Measurements from ENCODE around the gene STAB2. TPM values are rescaled to one million over a fixed set of nuclear protein-coding genes. Genes with fewer than 3 reads are reported as not detected.

The STAB2 gene
- total and polyA plus RNA-seq, 2 donors (not counting 1 experiment from before 2014, with no cell fraction given): not detected

DNA sequence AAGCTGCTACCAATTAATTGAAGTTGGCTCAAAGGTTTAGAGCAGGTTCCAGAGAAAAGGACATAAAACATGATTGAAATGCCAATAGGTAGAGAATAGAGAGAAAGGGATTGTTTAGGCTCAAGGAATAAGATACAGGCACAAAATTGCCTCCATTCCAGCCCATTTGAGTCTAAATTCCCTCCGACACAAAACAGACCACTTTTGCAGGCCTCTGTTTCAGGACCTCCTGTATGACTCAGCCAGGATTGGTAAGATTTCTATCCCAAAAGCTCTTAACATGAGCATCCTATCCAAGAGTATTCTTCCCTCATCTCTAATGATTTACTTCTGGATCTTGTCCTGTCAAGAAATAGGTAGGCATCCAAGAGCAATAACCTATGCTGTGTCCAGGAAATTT, 123.5 kb downstream of the STAB2 start:
- Histone ChIP-seq H3K4me3 (ENCODE audit: control extremely low read depth in 1 of 5, extremely low read depth in 1 of 5, insufficient read depth in 1 of 5, low read depth in 2 of 5, low read length in 4 of 5) (no peak overlapping the region), H3K9me3 (ENCODE audit: control extremely low read depth in 1 of 3, control insufficient read depth in 2 of 3, insufficient read depth in 1 of 3, low read length in 2 of 3) (peaks cover 0 to 4% (median 0%) of the 10 kb centered on the region in 3 donors), H3K4me1 (ENCODE audit: control insufficient read depth in 2 of 2, insufficient read depth in 2 of 2, low read length in 2 of 2) (no peaks in the 10 kb centered on the region), H4K20me1 (ENCODE audit: control insufficient read depth, insufficient read depth, low read length, poor library complexity, severe bottlenecking) (no peaks in the 10 kb centered on the region), H3K9ac (ENCODE audit: low read length) (no peak overlapping the region), H2AFZ (ENCODE audit: insufficient read depth, low read depth, low read length, poor library complexity, severe bottlenecking) (no peak overlapping the region), H3K79me2 (ENCODE audit: control insufficient read depth, insufficient read depth, low read length) (no peaks in the 10 kb centered on the region), H3K27ac (ENCODE audit: low read length in 2 of 2) (no peak overlapping the region), H3K36me3 (replicated peaks in 1 of 2; ENCODE audit: control extremely low read depth in 1 of 2, control insufficient read depth in 1 of 2, extremely low read depth in 1 of 2, insufficient read depth in 2 of 2, low read length in 1 of 2) (no peaks in the 10 kb centered on the region), H3K27me3 (replicated peaks in 1 of 4; ENCODE audit: control extremely low read depth in 1 of 4, control insufficient read depth in 3 of 4, insufficient read depth in 4 of 4, low read length in 3 of 4) (peaks cover 0 to 3% (median 0%) of the 10 kb centered on the region in 4 experiments), H3K4me2 (replicated peaks; ENCODE audit: low read depth, low read length, poor library complexity, severe bottlenecking) (no peak overlapping the region)
- Mint-ChIP-seq H3K27ac (no peak overlapping the region), H3K9me3 (ENCODE audit: insufficient read depth) (no peaks in the 10 kb centered on the region), H3K4me3 (no peak overlapping the region), H3K4me1 (no peaks in the 10 kb centered on the region), H3K27me3 (peaks cover 29% of the 10 kb centered on the region)
- ChIA-PET POLR2A (no interaction called here), CTCF (no interaction called here)
- ATAC-seq (ENCODE audit: low read depth) (no peak), DNase-seq (no peak)
- WGBS (ENCODE audit: insufficient coverage): 100% methylated on average over 1 of the region's 1 CpG
- TF ChIP-seq, protein P1, sequence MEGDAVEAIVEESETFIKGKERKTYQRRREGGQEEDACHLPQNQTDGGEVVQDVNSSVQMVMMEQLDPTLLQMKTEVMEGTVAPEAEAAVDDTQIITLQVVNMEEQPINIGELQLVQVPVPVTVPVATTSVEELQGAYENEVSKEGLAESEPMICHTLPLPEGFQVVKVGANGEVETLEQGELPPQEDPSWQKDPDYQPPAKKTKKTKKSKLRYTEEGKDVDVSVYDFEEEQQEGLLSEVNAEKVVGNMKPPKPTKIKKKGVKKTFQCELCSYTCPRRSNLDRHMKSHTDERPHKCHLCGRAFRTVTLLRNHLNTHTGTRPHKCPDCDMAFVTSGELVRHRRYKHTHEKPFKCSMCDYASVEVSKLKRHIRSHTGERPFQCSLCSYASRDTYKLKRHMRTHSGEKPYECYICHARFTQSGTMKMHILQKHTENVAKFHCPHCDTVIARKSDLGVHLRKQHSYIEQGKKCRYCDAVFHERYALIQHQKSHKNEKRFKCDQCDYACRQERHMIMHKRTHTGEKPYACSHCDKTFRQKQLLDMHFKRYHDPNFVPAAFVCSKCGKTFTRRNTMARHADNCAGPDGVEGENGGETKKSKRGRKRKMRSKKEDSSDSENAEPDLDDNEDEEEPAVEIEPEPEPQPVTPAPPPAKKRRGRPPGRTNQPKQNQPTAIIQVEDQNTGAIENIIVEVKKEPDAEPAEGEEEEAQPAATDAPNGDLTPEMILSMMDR (IDR thresholded peaks at IDR 0.05): no peak
- no peak for TF ChIP-seq EZH2 (IDR thresholded peaks at IDR 0.05; ENCODE audit: borderline replicate concordance, insufficient read depth, low read depth, low read length, poor library complexity, severe bottlenecking)
- intact Hi-C loops (cut with micrococcal nuclease): no loop called here

DNA sequence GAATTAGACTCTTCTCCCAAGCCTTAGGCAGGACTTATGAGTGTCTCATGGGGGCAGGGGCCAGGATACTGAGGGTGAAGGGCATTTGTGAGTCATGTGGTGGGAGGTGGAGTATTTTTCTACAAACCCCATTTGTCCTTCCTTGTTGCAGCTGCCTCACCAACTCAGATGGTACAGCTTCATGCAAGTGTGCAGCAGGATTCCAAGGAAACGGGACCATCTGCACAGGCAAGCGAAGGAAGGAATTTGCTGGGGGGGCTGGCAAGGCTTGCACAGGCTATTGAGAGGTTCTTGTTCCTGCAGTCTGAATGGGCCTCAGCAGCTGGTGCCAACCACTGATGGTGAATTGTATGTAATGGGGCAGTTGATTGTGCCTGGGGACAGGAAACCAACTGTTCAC, 125.1 kb downstream of the STAB2 start:
- Histone ChIP-seq H3K79me2 (ENCODE audit: control insufficient read depth, insufficient read depth, low read length) (no peaks in the 10 kb centered on the region), H3K4me2 (replicated peaks; ENCODE audit: low read depth, low read length, poor library complexity, severe bottlenecking) (no peak overlapping the region), H2AFZ (ENCODE audit: insufficient read depth, low read depth, low read length, poor library complexity, severe bottlenecking) (no peak overlapping the region), H3K4me3 (ENCODE audit: control extremely low read depth in 1 of 5, extremely low read depth in 1 of 5, insufficient read depth in 1 of 5, low read depth in 2 of 5, low read length in 4 of 5) (no peak overlapping the region), H3K9ac (ENCODE audit: low read length) (no peak overlapping the region), H4K20me1 (ENCODE audit: control insufficient read depth, insufficient read depth, low read length, poor library complexity, severe bottlenecking) (no peaks in the 10 kb centered on the region), H3K27me3 (replicated peaks in 1 of 4; ENCODE audit: control extremely low read depth in 1 of 4, control insufficient read depth in 3 of 4, insufficient read depth in 4 of 4, low read length in 3 of 4) (peaks cover 0 to 3% (median 0%) of the 10 kb centered on the region in 4 experiments), H3K27ac (ENCODE audit: low read length in 2 of 2) (no peak overlapping the region), H3K9me3 (ENCODE audit: control extremely low read depth in 1 of 3, control insufficient read depth in 2 of 3, insufficient read depth in 1 of 3, low read length in 2 of 3) (no peaks in the 10 kb centered on the region), H3K36me3 (replicated peaks in 1 of 2; ENCODE audit: control extremely low read depth in 1 of 2, control insufficient read depth in 1 of 2, extremely low read depth in 1 of 2, insufficient read depth in 2 of 2, low read length in 1 of 2) (no peaks in the 10 kb centered on the region), H3K4me1 (ENCODE audit: control insufficient read depth in 2 of 2, insufficient read depth in 2 of 2, low read length in 2 of 2) (no peaks in the 10 kb centered on the region)
- TF ChIP-seq, protein P1 (IDR thresholded peaks at IDR 0.05): no peak
- TF ChIP-seq EZH2 (IDR thresholded peaks at IDR 0.05; ENCODE audit: borderline replicate concordance, insufficient read depth, low read depth, low read length, poor library complexity, severe bottlenecking): no peak
- ATAC-seq (ENCODE audit: low read depth) (no peak), DNase-seq (no peak)
- Mint-ChIP-seq H3K27me3 (peaks cover 25% of the 10 kb centered on the region), H3K4me3 (no peak overlapping the region), H3K27ac (no peak overlapping the region), H3K4me1 (no peaks in the 10 kb centered on the region), H3K9me3 (ENCODE audit: insufficient read depth) (no peaks in the 10 kb centered on the region)
- intact Hi-C loops (cut with micrococcal nuclease): no loop called here
- ChIA-PET CTCF (no interaction called here), POLR2A (no interaction called here)
- WGBS (ENCODE audit: insufficient coverage): no CpG with 5 or more reads among the region's 2 CpGs
